ENCODE results near the gene VEZF1. TPM values are rescaled to one million over a fixed set of nuclear protein-coding genes. Genes with fewer than 3 reads are reported as not detected.

Gene VEZF1
- total and polyA plus RNA-seq, 7 donors: 30.6 to 92.5 (median 50.5) TPM

DNA sequence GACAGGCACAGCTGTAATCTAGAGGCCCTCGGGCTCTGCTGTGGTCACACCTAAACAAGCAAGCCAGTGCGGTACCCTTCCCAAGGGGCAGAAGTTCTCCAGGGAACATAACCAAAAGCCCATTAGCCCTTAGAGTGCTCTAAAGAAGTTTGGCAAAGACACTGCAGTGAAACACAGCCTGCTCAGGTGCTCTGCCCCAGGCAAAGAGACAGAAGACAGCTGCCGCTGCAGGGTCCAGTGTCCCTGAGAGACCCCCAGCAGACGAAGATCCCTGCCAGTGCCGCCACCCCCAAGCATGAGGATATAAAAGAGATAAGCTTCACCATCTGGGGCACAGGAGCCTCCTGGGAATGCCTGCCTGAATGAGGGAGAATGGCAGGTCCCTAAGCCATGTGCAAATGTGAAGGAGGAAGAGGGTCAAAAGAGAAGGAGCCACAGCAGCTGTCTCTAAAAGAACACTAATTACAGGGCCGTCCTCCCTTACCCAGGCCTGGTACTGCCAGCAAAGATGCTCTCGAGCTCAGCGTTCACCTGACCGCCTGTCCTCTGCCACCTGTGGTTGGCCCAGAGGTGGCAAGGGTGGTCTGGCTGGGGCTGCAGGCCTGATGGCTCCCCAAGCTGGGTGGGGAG lies 62.6 kb downstream of the VEZF1 start:
- Histone ChIP-seq H3K4me1 (peaks cover 77% of the 10 kb centered on the region), H3K36me3 (ENCODE audit: insufficient read depth in 1 of 2, low read depth in 1 of 2) (no peaks in the 10 kb centered on the region), H3K27me3 (ENCODE audit: insufficient read depth in 3 of 3, low read length in 2 of 3) (no peaks in the 10 kb centered on the region), H3K27ac (peak overlapping the region; percentile 73), H3K4me3 (no peak overlapping the region), H3K9me3 (no peaks in the 10 kb centered on the region)
- ATAC-seq (peak in 3 of 4 donors; percentile 22 to 32 (median 30)), DNase-seq (peak in 1 of 2 donors; percentile 37)
- intact Hi-C loops (cut with DNase I): no loop called here
- TF ChIP-seq, protein P1, sequence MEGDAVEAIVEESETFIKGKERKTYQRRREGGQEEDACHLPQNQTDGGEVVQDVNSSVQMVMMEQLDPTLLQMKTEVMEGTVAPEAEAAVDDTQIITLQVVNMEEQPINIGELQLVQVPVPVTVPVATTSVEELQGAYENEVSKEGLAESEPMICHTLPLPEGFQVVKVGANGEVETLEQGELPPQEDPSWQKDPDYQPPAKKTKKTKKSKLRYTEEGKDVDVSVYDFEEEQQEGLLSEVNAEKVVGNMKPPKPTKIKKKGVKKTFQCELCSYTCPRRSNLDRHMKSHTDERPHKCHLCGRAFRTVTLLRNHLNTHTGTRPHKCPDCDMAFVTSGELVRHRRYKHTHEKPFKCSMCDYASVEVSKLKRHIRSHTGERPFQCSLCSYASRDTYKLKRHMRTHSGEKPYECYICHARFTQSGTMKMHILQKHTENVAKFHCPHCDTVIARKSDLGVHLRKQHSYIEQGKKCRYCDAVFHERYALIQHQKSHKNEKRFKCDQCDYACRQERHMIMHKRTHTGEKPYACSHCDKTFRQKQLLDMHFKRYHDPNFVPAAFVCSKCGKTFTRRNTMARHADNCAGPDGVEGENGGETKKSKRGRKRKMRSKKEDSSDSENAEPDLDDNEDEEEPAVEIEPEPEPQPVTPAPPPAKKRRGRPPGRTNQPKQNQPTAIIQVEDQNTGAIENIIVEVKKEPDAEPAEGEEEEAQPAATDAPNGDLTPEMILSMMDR (IDR thresholded peaks at IDR 0.05): no peak
- WGBS, 3 donors: 29 to 55% (median 38%) methylated on average over 9 of the region's 9 CpGs

DNA sequence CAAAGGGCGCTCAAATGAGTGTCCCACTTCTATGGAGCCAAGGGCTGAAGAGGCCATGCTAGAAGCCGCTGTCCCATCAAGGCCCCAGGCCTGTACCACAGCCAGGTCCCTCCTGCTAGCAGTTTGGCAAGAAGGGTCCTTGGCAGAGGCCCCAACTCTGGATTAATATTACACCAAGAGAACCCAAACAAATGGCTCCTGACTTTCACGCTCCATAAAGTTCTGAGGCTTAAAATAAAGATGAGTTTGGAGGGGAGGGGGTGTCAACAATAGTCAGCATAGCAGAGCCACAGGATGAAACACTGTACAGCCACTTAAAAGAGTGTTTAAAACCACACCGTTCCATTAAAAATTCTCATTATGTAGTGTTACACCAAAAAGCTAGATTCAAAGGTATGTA lies 63.4 kb downstream of the VEZF1 start:
- TF ChIP-seq, protein P1 (IDR thresholded peaks at IDR 0.05): no peak
- peak overlapping the region; percentile 73 for H3K27ac ChIP-seq
- DNase-seq: peak in 1 of 2 donors; percentile 69

More for the DNA sequence above, 63.4 kb downstream of the VEZF1 start:
- Histone ChIP-seq H3K4me3 (no peak overlapping the region), H3K27me3 (ENCODE audit: insufficient read depth in 3 of 3, low read length in 2 of 3) (no peaks in the 10 kb centered on the region), H3K9me3 (no peaks in the 10 kb centered on the region), H3K36me3 (ENCODE audit: insufficient read depth in 1 of 2, low read depth in 1 of 2) (no peaks in the 10 kb centered on the region), H3K4me1 (peaks cover 76% of the 10 kb centered on the region)
- WGBS, 3 donors: 39 to 52% (median 44%) methylated on average over 4 of the region's 4 CpGs
- intact Hi-C loops (cut with DNase I): no loop called here
- ATAC-seq: peak; percentile 40 to 63 (median 47)

Other genes with a start within 250 kb of the VEZF1 start
- gene CCDC182, start 243.0 kb downstream of the VEZF1 start, total RNA-seq: not detected
- not detected for gene CCDC182, start 243.0 kb downstream of the VEZF1 start, polyA plus RNA-seq
- gene MRPS23, start 138.2 kb downstream of the VEZF1 start, total RNA-seq: 10 to 100 TPM; 27.2 to 58.0 (median 40.4) TPM
- gene MRPS23, start 138.2 kb downstream of the VEZF1 start, polyA plus RNA-seq: 10 to 100 TPM; 49.2 to 91.1 (median 76.2) TPM
- gene CUEDC1, start 32.8 kb downstream of the VEZF1 start, total RNA-seq: 10 to 100 TPM; 31.1 to 67.2 (median 47.4) TPM
- 10 to 100 TPM; 28.0 to 56.5 (median 46.4) TPM for gene CUEDC1, start 32.8 kb downstream of the VEZF1 start, polyA plus RNA-seq
- 100 to 1,000 TPM in 2 of 4 donors, 10 to 100 TPM in 2; 71.2 to 141 (median 100) TPM for gene SRSF1, start 19.0 kb upstream of the VEZF1 start, total RNA-seq
- gene SRSF1, start 19.0 kb upstream of the VEZF1 start, polyA plus RNA-seq: 100 to 1,000 TPM in 1 of 3 donors, 10 to 100 TPM in 2; 61.2 to 128 (median 93.7) TPM
- 10 to 100 TPM; 45.5 to 51.1 (median 47.2) TPM for gene DYNLL2, start 95.2 kb upstream of the VEZF1 start, total RNA-seq
- gene DYNLL2, start 95.2 kb upstream of the VEZF1 start, polyA plus RNA-seq: 10 to 100 TPM; 28.9 to 84.3 (median 44.0) TPM
- not detected for gene OR4D1, start 160.1 kb upstream of the VEZF1 start, total RNA-seq
- gene OR4D1, start 160.1 kb upstream of the VEZF1 start, polyA plus RNA-seq: under 1 TPM in 2 of 3 donors, not detected in 1; 0.03 TPM
- gene OR4D2, start 178.7 kb upstream of the VEZF1 start, total RNA-seq: not detected
- gene OR4D2, start 178.7 kb upstream of the VEZF1 start, polyA plus RNA-seq: not detected
- gene EPX, start 204.5 kb upstream of the VEZF1 start, total RNA-seq: under 1 TPM in 1 of 4 donors, not detected in 3; 0.12 TPM
- not detected for gene EPX, start 204.5 kb upstream of the VEZF1 start, polyA plus RNA-seq
- gene MKS1, start 231.0 kb upstream of the VEZF1 start, total RNA-seq: 1 to 10 TPM; 5.5 to 6.9 (median 6.0) TPM
- gene MKS1, start 231.0 kb upstream of the VEZF1 start, polyA plus RNA-seq: 1 to 10 TPM; 4.2 to 4.7 (median 4.4) TPM